Stimulated activated naive B cell treated with anti-CD40 and anti-IgM and Interleukin-4, amounts not matched to agents 10 μg/mL and 1 μg/mL and 100 μg/mL, for 72 hours (primary cell): ENCODE results near the gene DOC2A.
"Not testable (repeated sequence)": the region's sequence is repeated elsewhere in the genome, so short reads cannot be mapped to it uniquely, and the experiment has no call there.

Source experiments
- ATAC-seq, 2 donors: fragments of 150-1000 bp; cut with Tn5 transposase; replicated peaks; 2 replicates each; pipeline ENCODE4 v1.10.0; 2021; ENCODE audit warnings: moderate library complexity in 1 of 2
- DNase-seq: peaks from one replicate; pipeline ENCODE4 v3.0.0; 2021
- H3K27ac Mint-ChIP-seq: one replicate; pipeline ENCODE4 v1.8.0; 2022; ENCODE audit warnings: mild to moderate bottlenecking, mixed read lengths
- H3K27me3 Mint-ChIP-seq, 2 donors: one replicate each; pipeline ENCODE4 v1.8.0; 2022; ENCODE audit warnings: mixed read lengths in 2 of 2
- H3K36me3 Mint-ChIP-seq, 2 donors: one replicate each; pipeline ENCODE4 v1.8.0; 2022; ENCODE audit warnings: mixed read lengths in 2 of 2, mild to moderate bottlenecking in 1 of 2
- H3K4me1 Mint-ChIP-seq, 2 donors: one replicate each; pipeline ENCODE4 v1.8.0; 2022; ENCODE audit warnings: mixed read lengths in 2 of 2, mild to moderate bottlenecking in 1 of 2
- H3K4me3 Mint-ChIP-seq, 2 donors: one replicate each; pipeline ENCODE4 v1.8.0; 2022; ENCODE audit warnings: mild to moderate bottlenecking in 2 of 2, mixed read lengths in 2 of 2, moderate library complexity in 1 of 2
- H3K9me3 Mint-ChIP-seq, 2 donors: one replicate each; pipeline ENCODE4 v1.8.0; 2022; ENCODE audit warnings: mixed read lengths in 2 of 2, mild to moderate bottlenecking in 1 of 2

DOC2A gene

GRCh38 chr16:30017937-30018336 is 7.1 kb upstream of the DOC2A start:
- Mint-ChIP-seq H3K27me3 (peaks cover 5 to 19% of the 10 kb centered on the region in 2 donors), H3K4me1 (peaks cover 9 to 20% of the 10 kb centered on the region in 2 donors)
- H3K4me3 Mint-ChIP-seq, H3K9me3 Mint-ChIP-seq, DNase-seq, ATAC-seq, H3K27ac Mint-ChIP-seq, H3K36me3 Mint-ChIP-seq: not testable (repeated sequence)

- ATAC-seq (no peak), DNase-seq (no peak)
- peaks cover 0 to 2% of the 10 kb centered on the region in 2 donors for H3K9me3 Mint-ChIP-seq
- no peak overlapping the region for H3K4me3 Mint-ChIP-seq
- no peak overlapping the region for H3K27ac Mint-ChIP-seq
- H3K27me3 Mint-ChIP-seq: peaks cover 5 to 19% of the 10 kb centered on the region in 2 donors
- H3K36me3 Mint-ChIP-seq: no peaks in the 10 kb centered on the region
- H3K4me1 Mint-ChIP-seq: peaks cover 10 to 21% of the 10 kb centered on the region in 2 donors
These were observed 6.4 kb upstream of the DOC2A start for GRCh38 chr16:30017277-30017656.

- H3K9me3 Mint-ChIP-seq: peaks cover 0 to 2% of the 10 kb centered on the region in 2 donors
- no peak for ATAC-seq
- DNase-seq: no peak
- no peak overlapping the region for H3K27ac Mint-ChIP-seq
- peaks cover 1 to 4% of the 10 kb centered on the region in 2 donors for H3K36me3 Mint-ChIP-seq
- H3K4me3 Mint-ChIP-seq: no peak overlapping the region
- peaks cover 15 to 25% of the 10 kb centered on the region in 2 donors for H3K4me1 Mint-ChIP-seq
- peaks cover 11 to 25% of the 10 kb centered on the region in 2 donors for H3K27me3 Mint-ChIP-seq
These were observed 5.9 kb upstream of the DOC2A start for GRCh38 chr16:30016555-30017276.

GRCh38 chr16:30015450-30015849 is 4.6 kb upstream of the DOC2A start:
- not testable (repeated sequence) for H3K4me3 Mint-ChIP-seq, DNase-seq, H3K9me3 Mint-ChIP-seq, H3K36me3 Mint-ChIP-seq, ATAC-seq
- Mint-ChIP-seq H3K27ac (peak overlapping the region; percentile 52), H3K27me3 (peaks cover 16 to 33% of the 10 kb centered on the region in 2 donors), H3K4me1 (peaks cover 10 to 21% of the 10 kb centered on the region in 2 donors)

GRCh38 chr16:30012598-30012997 is 1.8 kb upstream of the DOC2A start:
- H3K4me3 Mint-ChIP-seq, DNase-seq, ATAC-seq, H3K9me3 Mint-ChIP-seq, H3K27ac Mint-ChIP-seq, H3K36me3 Mint-ChIP-seq: not testable (repeated sequence)
- peaks cover 14 to 27% of the 10 kb centered on the region in 2 donors for H3K4me1 Mint-ChIP-seq
- peaks cover 31 to 49% of the 10 kb centered on the region in 2 donors for H3K27me3 Mint-ChIP-seq

GRCh38 chr16:30011714-30012504 is 1.1 kb upstream of the DOC2A start:
- Mint-ChIP-seq H3K27ac (peak overlapping the region; percentile 85), H3K4me3 (peak overlapping the region; percentile 83 to 90), H3K27me3 (peaks cover 31 to 42% of the 10 kb centered on the region in 2 donors), H3K9me3 (no peaks in the 10 kb centered on the region), H3K36me3 (peaks cover 5 to 11% of the 10 kb centered on the region in 2 donors), H3K4me1 (peaks cover 14 to 27% of the 10 kb centered on the region in 2 donors)
- ATAC-seq (no peak), DNase-seq (no peak)

GRCh38 chr16:30009990-30010843 is 610 bp downstream of the DOC2A start:
- peaks cover 26 to 31% of the 10 kb centered on the region in 2 donors for H3K27me3 Mint-ChIP-seq
- peak overlapping the region; percentile 61 to 72 for H3K4me3 Mint-ChIP-seq
- H3K4me1 Mint-ChIP-seq: peaks cover 17 to 30% of the 10 kb centered on the region in 2 donors
- no peaks in the 10 kb centered on the region for H3K9me3 Mint-ChIP-seq
- peak in 1 of 2 donors; percentile 13 for ATAC-seq
- DNase-seq: no peak
- no peak overlapping the region for H3K27ac Mint-ChIP-seq
- H3K36me3 Mint-ChIP-seq: peaks cover 5 to 14% of the 10 kb centered on the region in 2 donors

GRCh38 chr16:30009085-30009862 is 1.6 kb downstream of the DOC2A start:
- H3K36me3 Mint-ChIP-seq: peaks cover 6 to 16% of the 10 kb centered on the region in 2 donors
- H3K4me3 Mint-ChIP-seq: peak overlapping the region in 1 of 2 donors; percentile 70
- H3K4me1 Mint-ChIP-seq: peaks cover 23 to 40% of the 10 kb centered on the region in 2 donors
- no peak overlapping the region for H3K27ac Mint-ChIP-seq
- no peaks in the 10 kb centered on the region for H3K9me3 Mint-ChIP-seq
- H3K27me3 Mint-ChIP-seq: peaks cover 26 to 30% of the 10 kb centered on the region in 2 donors
- DNase-seq: no peak
- ATAC-seq: no peak

GRCh38 chr16:30007378-30007895 is 3.4 kb downstream of the DOC2A start:
- H3K9me3 Mint-ChIP-seq: no peaks in the 10 kb centered on the region
- peaks cover 13 to 30% of the 10 kb centered on the region in 2 donors for H3K36me3 Mint-ChIP-seq
- peaks cover 26 to 30% of the 10 kb centered on the region in 2 donors for H3K27me3 Mint-ChIP-seq
- H3K4me3 Mint-ChIP-seq: no peak overlapping the region
- peaks cover 27 to 40% of the 10 kb centered on the region in 2 donors for H3K4me1 Mint-ChIP-seq
- ATAC-seq: no peak
- H3K27ac Mint-ChIP-seq: peak overlapping the region; percentile 80
- no peak for DNase-seq

GRCh38 chr16:30006659-30007377 is 4.0 kb downstream of the DOC2A start:
- H3K36me3 Mint-ChIP-seq: peaks cover 18 to 32% of the 10 kb centered on the region in 2 donors
- H3K4me3 Mint-ChIP-seq: no peak overlapping the region
- ATAC-seq (no peak), DNase-seq (no peak)
- no peaks in the 10 kb centered on the region for H3K9me3 Mint-ChIP-seq
- peaks cover 22 to 25% of the 10 kb centered on the region in 2 donors for H3K27me3 Mint-ChIP-seq
- H3K27ac Mint-ChIP-seq: no peak overlapping the region
- H3K4me1 Mint-ChIP-seq: peaks cover 25 to 34% of the 10 kb centered on the region in 2 donors

GRCh38 chr16:30006095-30006473 is 4.7 kb downstream of the DOC2A start:
- Mint-ChIP-seq H3K4me1 (peaks cover 25 to 27% of the 10 kb centered on the region in 2 donors), H3K27me3 (peaks cover 17 to 19% of the 10 kb centered on the region in 2 donors), H3K4me3 (no peak overlapping the region), H3K27ac (no peak overlapping the region), H3K9me3 (no peaks in the 10 kb centered on the region), H3K36me3 (peaks cover 24 to 38% of the 10 kb centered on the region in 2 donors)
- ATAC-seq: no peak
- no peak for DNase-seq

- no peak for DNase-seq
These were observed 5.3 kb downstream of the DOC2A start for GRCh38 chr16:30005341-30006094.

More at GRCh38 chr16:30005341-30006094, 5.3 kb downstream of the DOC2A start:
- Mint-ChIP-seq H3K27me3 (peaks cover 16 to 17% of the 10 kb centered on the region in 2 donors), H3K4me3 (no peak overlapping the region), H3K27ac (no peak overlapping the region), H3K4me1 (peaks cover 24% of the 10 kb centered on the region in 2 donors), H3K36me3 (peaks cover 24 to 38% of the 10 kb centered on the region in 2 donors), H3K9me3 (no peaks in the 10 kb centered on the region)
- peak; percentile 71 to 79 for ATAC-seq
